DLD1 (cell line): Measurements from ENCODE around the gene ROM1.
"Not testable (repeated sequence)": the region's sequence is repeated elsewhere in the genome, so short reads cannot be mapped to it uniquely, and the experiment has no call there.

Experiments
- in situ Hi-C: cut with HindIII; loops from 2 replicates; pipeline ENCODE4 v1.10.0; 2017; ENCODE audit warnings: low sequenced_read_pairs

Gene ROM1

DNA sequence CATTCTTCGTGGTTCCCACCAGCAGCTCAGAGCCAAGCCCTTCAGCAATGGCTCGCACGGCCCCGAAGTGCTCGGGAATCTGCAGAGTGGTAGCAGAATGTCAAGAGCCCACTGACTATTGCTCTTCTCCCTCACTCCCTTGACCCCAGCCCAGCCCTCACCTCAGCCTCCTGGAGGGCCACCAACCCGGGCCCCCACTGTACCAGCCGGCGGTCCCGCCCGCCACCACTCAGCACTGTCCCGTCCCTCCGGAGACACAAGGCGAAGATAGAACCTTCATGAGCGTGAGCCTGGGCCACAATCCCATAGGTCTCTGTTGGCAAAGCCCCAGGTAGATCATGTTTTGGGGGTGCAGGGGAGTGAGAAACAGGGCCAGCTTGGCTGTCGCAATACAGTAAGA lies 7.2 kb upstream of the ROM1 start:
- in situ Hi-C loops, result no loop called here

DNA sequence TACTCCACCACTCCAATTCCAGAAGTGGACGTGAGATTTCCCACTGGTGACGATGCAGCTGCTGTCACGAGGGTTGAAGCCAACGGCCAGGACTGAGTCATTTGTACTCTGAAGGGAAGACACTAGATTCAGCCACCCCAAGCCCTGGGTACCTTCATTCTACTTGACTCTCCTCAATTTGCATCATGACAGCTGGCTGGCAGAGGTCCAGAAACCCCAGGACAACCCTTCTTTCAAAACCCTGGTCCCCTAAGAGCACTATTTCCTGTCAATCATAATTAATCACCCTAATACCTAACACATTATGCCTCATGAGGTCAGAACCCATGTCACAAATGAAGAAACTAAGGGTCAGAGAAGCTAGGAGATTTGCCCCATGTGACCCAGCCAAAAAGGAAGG lies 5.3 kb upstream of the ROM1 start:
- in situ Hi-C loops, result no loop called here

- in situ Hi-C loops, result no loop called here
These were observed 4.3 kb upstream of the ROM1 start for GRCh38 chr11:62608776-62609175.

GRCh38 chr11:62610403-62610802 lies 2.7 kb upstream of the ROM1 start:
- in situ Hi-C loops, result no loop called here

GRCh38 chr11:62610814-62611704 lies 2.0 kb upstream of the ROM1 start:
- in situ Hi-C loops, result no loop called here

DNA sequence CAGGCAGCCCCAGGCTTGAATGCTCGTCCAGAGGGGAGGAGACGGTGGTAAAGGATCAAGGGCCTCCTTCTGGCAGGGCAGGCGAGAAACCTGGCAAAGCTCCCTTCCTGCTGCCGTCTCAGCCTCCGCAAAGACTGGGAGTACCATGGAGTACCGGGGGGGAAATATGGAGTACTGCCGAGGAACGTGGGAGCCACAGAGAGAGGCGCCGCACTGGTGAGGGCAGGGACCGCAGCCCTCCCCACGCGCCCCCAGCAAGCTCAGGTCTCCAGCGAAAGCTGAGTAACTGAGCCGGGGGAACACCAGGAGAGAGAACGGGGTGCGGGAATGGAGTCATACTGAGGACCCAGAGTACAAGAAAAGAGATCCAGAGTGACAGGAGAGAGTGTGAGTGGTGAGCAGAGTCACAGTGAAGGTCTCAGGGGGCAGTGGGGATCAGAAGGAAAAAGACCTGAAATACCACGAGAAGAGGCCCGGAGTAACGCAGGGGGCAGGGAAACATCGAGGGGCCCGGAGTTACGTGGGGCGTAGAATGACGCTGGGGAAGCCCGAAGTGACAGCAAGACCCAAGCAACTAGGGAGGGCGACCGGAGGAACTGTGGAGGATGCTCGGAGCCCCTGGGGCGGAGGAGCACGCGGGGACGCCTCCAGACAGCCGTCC lies 1.2 kb upstream of the ROM1 start:
- in situ Hi-C loops, result no loop called here

DNA sequence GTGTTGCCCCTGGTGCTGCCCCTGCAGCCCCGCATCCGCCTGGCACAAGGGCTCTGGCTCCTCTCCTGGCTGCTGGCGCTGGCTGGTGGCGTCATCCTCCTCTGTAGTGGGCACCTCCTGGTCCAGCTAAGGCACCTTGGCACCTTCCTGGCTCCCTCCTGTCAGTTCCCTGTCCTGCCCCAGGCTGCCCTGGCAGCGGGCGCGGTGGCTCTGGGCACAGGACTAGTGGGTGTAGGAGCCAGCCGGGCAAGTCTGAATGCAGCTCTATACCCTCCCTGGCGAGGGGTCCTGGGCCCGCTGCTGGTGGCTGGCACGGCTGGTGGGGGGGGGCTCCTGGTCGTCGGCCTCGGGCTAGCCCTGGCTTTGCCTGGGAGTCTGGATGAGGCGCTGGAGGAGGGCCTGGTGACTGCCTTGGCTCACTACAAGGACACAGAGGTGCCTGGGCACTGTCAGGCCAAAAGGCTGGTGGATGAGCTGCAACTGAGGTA lies 278 bp downstream of the ROM1 start:
- in situ Hi-C loops, result no loop called here

- in situ Hi-C loops, result no loop called here
These were observed 1.2 kb downstream of the ROM1 start for GRCh38 chr11:62614275-62614674.

- in situ Hi-C loops, result no loop called here
These were observed 2.5 kb downstream of the ROM1 start for GRCh38 chr11:62615521-62615920.

GRCh38 chr11:62616957-62617356 lies 3.9 kb downstream of the ROM1 start:
- in situ Hi-C loops, result not testable (repeated sequence)

DNA sequence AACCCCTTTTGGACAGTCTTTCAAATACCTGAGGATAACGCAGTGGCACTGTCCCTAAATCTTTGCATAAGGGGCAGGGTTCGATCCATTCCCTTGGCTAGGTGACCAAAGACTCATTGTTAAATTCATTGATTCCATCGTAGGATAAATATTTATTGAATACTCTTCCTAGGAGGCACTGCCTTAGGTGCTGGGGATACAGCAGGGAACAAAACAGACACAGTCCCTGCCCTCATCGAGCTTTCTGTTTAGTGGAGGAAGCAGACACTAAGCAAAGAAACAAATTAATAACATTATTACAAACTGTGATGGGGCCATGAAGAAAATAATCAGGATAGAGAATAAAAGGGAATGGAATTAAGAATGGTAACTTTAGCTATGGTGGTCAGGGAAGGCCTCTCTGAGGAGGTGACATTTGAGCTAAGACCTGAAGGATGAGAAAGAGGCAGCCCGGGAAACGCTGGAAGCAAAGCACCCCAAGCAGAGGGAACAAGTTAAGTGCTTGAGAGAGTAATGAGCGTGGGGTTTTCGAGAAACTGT lies 8.0 kb downstream of the ROM1 start:
- in situ Hi-C loops, result no loop called here

- in situ Hi-C loops, result no loop called here
These were observed 8.8 kb downstream of the ROM1 start, which contains the start of gene B3GAT3 for GRCh38 chr11:62621567-62622470. Gene B3GAT3 (minus strand): TSS chr11:62621986. CDS start chr11:62621947, 39 bp downstream.

GRCh38 chr11:62622476-62623089 lies 9.5 kb downstream of the ROM1 start:
- in situ Hi-C loops, result no loop called here

GRCh38 chr11:62627713-62628112 lies 14.7 kb downstream of the ROM1 start:
- in situ Hi-C loops, result no loop called here

GRCh38 chr11:62632492-62632891 lies 19.4 kb downstream of the ROM1 start:
- in situ Hi-C loops, result no loop called here

DNA sequence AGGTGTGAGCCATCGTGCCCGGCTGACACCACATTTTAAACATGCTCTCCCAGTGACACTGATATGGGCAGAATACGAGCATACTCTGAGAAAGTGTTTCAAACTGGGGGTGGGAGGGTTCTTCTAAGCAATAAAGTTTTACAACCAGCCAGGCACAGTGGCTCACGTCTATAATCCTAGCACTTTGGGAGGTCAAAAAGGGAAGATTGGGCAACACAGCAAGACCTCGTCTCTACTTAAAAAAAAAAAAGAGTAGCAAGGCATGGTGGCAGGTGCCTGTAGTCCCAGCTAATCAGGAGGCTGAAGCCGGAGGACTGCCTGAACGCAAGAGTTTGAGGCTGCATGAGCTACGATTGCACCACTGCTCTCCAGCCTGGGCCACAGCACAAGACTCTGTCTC lies 31.2 kb downstream of the ROM1 start:
- in situ Hi-C loops, result no loop called here

DNA sequence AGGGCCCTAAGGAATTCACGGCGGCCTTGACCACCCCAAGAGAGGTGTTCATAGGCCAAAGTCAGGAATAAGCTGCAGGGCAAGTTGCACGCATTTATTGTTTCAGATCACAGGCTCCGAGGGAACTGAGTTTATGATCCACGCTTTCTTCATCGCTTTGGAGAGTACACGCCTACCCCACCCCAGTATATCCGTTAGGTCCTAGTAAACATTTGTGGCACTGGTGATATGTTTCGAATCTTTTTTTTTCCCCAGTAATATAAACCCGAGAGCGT lies 32.6 kb downstream of the ROM1 start:
- in situ Hi-C loops, result no loop called here

GRCh38 chr11:62645946-62646824 lies 33.1 kb downstream of the ROM1 start, which contains the start of gene GANAB:
Gene GANAB (minus strand): TSS chr11:62646613. CDS start chr11:62646599, 14 bp downstream.
- in situ Hi-C loops, result no loop called here

DNA sequence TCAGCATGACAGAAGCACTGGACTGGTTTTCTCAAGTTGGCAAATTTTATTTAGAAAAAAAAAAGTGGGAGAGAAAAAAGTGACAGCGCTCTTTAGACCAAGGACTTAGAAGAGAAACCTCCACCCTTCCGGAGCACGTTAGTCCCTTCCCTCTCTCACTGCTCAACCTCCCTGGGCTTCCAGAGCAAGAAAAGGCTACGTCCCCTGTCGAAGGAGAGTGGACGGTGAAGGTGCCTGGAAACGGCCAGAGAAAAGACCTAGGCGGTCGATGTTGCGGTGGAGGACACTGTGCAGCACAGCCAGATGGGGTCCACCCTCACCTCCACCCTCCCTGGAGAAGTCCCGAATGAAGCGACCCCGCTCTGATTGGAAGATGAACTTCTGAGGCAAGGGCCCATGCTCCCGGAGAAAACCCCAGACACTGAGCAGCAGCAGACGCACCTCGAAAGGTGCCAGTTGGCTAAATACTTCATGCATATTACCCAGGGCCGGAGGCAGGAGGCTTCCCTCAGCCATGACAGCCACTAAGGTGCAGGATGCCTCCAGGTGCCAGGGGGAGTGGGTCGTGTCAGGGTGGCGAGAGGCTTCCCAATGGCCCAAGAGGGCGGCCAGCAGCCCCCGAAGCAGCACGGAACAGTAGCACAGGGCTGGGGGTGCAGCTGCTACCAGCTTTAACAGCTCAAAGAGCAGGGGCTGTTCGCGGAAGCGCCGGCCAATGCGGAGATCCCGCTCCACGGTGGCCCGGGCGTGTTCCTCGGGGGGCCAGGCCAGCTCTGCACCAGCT lies 34.0 kb downstream of the ROM1 start:
- in situ Hi-C loops, result no loop called here
